Ramos (cell line): Measurements from ENCODE around the gene GDF15.

ENCODE experiments used
- in situ Hi-C: fragments of 300-500 bp; cut with MboI; formaldehyde crosslinking; loops from one replicate; pipeline ENCODE4 v1.14.3; 2022; ENCODE audit warnings: low sequenced_read_pairs; ENCODE audit not compliant: unreplicated experiment

GDF15 gene

DNA sequence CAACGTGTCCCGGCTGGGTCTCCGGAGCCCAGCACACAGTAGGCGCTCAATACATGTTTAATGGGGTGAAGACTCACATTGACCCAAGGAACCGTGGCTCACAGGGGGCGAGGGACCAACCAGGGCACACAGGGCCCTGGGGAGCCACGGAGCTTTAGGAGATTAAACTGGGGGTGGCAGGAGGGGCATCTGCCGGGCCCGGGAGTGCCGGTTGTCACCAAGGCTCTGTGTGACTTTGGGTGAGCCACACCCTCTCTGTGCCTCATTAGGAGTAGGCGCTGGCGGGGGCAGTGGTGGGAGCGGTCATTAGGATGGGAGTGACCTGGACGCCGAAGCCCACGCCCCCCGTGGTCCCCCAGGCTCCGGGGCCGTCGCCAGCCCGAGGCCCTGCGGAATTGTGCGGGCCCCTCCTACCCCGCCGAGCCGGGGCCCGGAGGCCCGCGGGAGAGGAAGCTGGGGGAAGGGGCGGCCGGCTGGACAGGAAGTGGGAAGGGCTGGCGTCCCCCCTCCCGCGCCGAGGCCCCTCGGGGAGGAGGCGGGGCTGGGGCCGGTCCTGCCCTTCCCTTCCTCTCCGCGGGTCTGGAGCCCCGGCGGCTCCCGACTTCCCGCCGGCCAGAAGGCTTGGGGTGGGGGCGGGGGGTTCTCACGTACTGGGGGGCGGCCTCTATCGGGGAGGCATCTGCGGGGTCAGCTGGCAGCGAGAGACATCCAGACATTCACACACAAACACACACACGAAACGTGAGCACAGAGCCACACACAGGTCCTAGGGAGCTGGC lies 31.5 kb downstream of the GDF15 start:
- in situ Hi-C loops: no loop called here

DNA sequence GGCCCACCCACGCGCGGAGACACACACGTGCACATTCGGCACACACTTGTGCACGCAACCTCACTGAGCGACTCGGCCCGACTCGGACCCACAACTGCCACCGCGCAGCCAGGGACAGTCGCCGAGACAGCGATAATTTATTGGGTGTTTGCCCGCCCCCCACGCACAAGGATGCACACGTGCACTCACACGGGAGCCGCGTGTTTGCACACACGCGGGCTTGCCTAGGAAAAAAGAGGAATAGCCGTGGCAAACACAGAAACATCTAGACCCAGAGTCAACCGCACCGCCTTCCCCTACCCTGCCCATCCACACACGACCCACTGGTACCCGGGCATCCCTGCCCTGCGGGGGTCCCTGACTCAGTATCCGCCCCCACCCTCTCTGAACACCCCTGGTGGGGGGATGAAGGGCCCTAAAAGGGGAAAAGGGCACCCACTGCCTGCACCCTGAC lies 32.1 kb downstream of the GDF15 start:
- in situ Hi-C loops: no loop called here

DNA sequence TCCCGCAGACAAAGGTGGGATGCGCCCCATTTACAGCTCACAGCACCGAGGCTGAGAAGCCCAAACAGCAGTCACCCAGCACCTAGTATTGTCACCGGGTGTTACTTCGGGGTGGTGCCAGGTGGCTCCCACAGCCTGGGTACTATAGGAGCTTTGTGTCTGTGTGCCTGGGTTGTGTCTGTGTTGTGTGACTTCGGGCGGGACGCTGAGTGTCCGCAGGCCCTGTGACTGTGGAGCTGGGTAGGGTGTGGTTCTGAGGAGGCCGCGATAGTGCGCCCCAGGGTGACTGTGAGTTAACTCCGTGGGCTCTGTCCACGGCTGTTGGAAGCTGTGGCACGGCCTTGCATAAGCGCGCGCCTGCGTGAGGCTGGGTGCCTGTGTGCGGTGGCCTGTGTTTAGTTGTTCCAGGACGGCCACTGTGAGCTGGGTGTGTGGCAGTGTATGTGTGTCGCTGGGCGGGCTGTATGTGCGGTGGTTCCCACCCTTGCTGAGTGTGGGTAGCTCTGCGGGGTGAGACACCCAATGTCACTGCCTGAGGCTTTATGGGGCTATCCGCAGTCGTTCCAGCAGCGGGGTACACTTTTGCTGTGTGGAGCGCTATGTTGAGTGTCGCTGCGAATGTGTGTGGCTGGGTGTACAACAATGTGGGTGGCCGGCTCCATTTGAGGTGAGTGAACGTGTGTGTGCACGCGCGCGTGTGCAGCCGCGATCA lies 32.7 kb downstream of the GDF15 start:
- in situ Hi-C loops: no loop called here

DNA sequence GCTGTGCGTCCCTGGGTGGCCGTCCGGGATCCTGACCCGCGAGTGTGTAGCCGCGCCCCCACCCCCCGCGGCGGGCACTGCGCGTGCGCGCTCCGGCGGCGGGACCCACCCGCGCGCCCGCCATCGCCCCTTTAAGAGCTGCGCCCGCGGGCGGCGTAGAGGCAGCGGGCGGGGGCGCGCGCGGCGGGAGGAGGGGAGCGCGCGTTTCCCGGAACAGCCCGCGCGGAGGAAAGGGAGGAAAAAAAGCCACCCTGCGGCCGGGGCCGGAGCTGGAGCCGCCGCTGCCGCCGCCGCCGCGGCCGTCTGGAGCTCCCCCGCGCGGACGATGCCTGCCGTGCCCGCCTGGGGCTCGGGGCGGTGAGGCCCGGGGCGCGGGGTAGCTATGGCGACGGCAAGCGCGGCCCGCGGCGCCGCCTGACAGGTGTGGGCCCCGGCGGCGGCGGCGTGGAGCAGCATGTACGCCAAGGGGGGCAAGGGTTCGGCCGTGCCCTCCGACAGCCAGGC lies 33.3 kb downstream of the GDF15 start, which contains the start of gene SSBP4:
Gene SSBP4 (plus strand): TSS at position 204 of the 504 bp plus-strand sequence. CDS start 251 bp downstream, at position 455.
- in situ Hi-C loops: no loop called here

DNA sequence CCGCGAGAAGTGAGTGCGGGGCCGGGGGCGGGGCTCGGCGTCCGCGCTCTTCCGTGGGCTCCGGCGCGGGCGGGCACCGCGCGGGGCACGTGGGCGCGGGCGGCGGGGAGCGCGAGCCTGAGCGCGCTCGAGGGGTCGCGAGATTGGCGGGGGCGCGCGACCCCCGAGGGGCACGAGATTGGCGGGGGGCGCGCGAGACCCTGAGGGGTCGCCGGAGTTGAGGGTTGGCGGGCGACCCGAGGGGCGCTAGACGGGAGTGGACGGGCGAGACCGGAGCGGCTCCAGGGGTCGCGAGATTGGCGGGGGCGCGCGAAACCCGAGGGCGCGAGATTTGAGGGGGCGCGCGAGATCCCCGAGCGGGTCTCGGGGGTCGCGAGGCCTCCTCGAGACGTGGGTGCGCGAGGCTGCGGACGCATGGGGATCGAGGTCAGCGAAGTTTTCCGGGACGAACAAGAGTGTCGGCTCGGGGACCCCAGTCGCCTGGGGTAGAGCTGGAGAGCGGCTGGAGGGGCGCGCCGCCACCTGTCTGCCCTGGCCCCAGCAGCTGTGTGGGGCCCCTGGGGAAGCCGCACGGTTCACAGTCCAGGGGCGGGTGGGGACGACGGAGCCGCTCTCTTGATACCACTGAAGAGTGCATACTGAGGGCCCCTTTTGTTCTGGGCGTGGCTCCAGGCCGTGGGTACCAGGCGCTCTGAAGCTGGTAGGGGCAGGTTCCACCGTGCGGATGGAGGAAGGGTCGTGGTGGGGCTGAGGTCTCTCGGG lies 33.9 kb downstream of the GDF15 start:
- in situ Hi-C loops: no loop called here

DNA sequence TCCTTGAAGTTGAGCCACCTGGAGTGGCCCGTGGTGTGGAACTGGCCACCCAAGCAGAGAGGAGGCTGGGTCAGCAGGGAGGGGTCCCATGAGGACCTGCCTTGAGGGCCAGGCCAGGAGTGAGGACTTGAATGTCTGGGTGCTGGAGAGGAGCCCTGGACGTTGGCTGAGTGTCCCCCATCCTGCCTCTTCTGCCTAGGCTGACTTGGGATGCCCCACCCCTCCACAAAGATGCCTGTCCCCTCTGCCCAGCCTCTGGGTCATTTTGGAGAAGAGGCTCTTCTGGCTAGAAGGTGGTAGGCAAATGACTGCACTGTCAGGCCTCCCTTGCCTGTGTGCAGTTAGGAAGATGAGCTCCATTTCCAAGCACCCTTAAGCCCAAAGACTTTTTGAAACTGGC lies 35.0 kb downstream of the GDF15 start:
- in situ Hi-C loops: no loop called here

DNA sequence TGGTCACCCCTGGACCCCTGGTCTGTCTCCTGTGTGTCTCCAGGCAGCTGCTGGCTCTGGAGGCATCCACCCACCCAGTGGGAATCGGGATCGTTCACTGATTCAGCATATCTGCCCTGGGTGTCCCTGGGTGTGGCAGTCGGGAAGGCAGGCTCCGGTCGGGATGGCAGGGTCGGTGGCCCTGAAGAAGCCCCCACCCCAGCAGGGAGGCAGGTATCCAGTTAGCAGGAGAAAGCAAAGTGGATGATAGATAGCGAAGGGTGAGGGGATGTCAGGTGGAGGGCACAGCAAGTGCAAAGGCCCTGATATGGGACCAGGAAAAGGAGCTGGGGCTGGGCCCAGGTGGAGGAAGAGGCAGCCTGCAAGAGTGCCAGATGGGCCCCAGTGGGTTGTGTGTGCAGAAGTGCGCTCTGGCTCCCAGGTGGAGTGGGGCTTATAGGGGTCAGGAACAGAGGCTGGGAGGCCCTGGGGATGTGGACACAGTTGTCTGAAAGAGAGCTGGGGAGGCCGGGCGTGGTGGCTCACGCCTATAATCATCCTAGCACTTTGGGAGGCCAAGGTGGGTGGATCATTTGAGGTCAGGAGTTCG lies 35.5 kb downstream of the GDF15 start:
- in situ Hi-C loops: no loop called here

DNA sequence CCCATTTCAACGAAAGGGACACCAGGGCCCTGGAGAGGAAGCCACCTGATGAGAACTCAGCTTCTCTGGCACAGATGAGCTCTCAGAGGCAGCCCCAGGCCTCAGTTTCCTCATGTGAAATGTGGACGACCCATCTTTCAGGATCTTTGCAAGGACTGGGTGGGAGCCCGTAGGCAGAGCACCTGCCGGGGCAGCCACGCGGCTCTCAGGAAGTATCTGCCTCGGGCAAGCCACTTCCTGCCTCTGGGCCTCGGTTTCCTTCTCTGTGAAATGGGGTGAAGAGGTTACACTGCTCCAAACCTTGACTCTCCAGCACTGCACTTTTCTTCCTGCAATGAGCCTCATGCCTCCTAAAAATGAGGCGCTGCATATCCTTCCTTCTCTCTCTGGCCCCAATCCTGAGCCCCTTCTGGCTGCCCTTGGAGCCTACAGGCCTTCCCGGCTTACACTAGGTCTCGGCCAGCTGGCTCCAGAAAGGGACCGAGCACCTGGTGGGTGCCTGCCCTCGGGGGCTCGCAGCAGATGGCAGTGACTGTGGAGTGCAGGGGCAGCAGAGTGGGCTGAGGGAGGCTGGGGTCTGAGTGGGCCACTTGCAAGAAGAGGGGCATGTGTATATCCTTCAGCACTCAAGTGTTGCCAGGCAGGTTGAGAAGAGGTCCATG lies 36.7 kb downstream of the GDF15 start:
- in situ Hi-C loops: no loop called here

DNA sequence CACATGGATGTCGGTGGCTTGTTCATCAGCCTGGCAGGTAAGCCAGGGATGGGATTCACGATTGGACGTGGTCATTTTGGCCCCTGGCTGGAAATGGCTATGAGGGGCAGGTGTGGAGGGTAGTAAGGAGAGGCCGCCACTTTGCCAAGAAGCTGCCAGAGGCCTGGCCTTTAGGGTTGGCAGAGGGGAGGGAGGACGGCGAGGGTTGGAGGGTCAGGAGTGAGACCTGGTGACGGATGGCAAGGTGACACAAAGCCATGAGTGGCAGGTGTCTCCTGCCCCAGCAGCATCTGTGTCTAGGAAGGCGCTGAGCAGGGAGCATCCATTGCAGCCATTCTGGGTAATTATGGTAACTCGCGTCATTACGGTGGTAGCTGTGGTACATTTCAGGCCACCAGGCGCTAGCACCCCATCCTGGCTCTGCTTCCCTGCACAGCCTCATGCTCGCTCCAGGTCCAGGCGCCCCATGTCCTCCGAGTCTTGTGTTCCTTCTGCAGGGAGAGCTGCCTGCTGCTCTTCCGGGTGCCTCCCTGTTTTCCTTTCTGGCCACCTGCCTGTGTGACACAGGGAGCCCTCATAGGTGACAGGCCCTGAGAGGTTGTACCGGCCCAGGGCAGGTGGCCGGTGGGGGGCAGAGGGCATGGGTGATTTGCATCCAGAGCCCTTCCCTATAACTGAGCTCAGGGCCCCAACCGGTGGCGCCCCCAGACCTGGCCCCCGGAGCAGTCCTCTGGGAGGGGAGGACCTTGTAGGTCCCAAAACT lies 37.5 kb downstream of the GDF15 start:
- in situ Hi-C loops: no loop called here

DNA sequence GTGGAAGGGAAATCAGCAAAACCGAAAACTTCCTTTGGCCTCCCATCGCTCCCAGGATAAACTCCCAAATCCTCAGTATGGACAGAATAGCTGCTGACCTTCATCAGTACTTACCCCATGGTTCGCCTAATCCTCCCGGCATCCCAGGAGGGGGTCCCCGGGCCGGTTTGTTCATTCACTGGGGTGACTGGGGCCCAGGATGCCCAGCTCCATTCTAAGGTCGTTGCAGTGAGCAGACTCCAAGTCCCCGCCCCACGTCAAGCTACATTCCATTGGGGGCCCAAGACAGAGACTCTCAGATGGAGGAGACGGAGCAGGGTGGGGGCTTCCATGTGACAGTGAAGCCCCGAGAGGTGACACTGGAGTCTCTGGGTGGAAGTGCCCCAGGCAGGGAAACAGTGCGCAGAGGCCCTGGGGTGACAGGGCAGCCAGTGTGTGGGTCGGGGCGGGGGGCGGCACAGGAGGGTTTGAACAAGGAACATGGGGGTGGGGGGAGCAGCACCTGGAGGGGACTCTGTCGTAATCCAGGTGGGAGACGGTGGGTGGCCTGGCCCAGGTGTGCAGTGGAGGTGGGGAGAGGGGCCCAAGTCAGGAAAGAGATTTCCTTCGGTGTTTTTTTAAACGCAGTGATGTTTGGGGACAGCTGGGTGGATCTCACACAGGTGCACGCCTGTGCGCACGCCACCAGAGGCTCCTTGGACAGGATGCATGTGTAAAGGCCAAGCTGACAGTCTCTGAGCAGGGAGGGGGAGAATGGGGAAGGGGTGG lies 38.3 kb downstream of the GDF15 start:
- in situ Hi-C loops: no loop called here

DNA sequence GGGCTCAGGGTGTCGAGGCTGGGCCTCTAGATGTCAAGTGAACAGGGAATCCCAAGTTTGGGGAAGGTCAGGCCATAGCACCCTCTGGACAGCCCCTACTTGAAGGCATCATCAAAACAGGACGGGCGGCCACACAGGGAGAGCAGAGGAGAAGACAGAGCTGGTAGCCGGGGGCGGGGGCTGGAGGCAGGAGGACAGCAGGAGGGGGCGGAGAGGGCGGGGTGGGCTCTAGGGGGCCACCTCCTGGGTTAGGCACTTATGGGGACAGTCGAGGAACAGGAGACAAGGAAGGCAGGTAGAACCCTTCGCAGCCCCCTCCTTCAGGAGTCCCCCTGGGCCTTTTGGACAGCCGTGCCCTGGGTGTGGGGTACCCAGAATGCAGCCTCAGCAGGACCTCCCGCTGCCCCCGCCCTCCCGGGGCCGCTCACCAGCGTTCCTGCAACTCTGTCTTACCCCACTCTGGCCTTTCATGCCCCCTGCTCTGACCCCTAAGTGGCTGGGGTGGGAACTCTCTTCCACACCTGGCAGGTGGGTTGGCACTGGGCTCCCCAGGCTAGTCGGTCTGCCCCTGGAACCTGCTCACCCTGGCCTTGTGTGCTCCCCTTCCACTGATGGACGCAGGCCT lies 39.0 kb downstream of the GDF15 start:
- in situ Hi-C loops: no loop called here

DNA sequence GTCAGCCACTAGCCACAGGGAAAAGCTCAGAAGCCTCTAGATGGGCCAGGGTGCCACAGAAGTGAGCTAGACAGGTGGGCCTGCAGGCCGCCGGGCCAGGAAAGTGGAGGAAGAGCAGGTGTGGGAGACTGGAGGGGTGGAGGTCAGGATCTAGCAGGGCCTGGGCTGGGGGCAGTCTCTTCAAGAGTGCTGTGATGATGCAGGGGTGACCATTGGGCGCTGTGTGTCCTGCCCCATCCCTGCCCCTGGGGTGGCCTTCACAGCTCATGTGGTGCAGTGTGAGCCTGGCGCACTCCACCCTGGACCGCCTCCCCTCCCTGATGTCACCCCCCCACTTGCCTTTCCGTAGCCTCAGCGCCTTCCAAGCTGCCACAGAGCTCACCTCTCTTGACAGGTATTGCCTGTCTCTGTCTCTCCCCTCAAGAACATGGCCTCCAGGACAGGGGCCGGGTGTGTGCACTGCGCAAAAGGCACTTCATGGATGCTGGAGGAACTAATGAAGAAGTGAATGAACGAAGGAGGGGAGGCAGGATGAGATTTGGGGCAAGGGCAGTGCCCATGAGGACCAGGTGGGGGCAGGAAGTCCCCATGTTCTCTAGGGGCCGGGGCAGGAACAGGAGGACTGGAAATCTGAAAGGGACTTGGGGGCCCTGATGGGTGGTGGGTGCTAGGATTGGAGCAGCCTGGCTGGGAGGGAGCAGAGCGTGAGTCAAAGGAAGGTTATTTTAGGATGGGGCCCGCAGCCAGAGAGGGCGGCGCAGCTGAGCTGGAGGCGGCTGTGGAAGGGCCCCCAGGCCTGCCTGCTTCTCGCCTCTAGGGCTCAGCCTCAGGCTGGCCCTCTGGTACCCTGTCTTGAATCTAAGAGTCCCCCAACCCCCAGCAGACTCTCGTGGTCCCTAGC lies 39.8 kb downstream of the GDF15 start:
- in situ Hi-C loops: no loop called here

DNA sequence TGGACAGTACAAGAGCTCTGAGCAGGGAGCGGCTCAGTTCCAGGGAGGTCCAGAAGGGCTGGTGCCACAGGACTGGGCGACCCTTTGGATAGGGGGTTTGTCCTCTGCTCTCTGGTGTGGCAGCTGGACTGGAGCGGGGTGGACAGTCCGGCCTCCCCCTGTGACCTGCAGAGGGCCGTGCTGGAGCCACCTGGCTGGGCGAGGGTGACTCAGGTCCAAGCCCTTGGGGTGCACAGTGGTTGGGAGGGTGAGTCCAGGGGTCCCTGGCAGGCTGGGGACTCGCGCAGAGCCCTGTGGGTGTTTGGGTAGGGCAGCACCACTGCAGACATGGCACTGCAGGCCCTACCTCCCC lies 40.4 kb downstream of the GDF15 start:
- in situ Hi-C loops: no loop called here

DNA sequence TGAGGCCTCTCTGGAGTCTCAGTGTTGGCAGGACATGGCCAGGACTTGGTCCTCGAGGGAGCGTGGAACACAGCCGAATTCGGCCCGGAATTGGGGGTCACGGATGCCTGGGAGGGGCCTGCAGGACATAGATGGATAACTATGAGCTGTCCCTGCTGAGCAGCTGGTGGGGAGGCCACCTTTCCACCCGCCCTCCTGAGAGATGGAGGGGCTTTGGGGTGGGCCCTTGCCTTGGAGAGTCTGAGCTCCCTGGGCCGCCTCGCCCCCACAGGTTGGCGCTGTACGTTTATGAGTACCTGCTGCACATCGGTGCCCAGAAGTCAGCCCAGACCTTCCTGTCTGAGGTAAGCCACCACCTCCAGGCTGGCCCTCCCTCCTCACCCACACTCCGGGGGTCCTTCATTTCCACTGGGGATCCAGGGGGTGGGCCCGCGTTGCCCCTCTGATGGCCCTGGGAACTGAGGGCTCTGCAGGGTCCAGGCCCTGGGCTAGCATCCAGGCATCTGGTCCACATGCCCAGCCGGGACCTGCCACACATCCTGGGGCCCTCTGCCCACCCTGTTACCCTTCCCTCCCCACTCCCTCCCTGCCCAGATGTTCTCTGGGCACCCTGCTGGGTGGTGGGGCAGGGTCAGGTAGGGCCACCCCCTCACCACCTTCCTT lies 41.3 kb downstream of the GDF15 start:
- in situ Hi-C loops: no loop called here

DNA sequence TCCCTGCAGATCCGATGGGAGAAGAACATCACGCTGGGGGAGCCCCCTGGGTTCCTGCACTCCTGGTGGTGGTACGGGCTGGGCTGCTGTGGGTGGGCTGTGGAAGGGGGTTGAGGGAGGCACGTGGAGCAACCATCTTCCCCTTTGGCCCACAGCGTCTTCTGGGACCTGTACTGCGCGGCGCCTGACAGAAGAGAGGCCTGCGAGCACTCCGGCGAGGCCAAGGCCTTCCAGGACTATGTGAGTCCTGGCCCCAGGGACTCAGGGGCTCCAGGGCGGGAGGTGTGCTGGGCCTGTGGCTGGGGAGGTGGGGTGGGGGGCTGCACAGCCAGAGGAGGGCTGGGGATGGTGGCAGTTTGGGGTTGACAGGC lies 41.8 kb downstream of the GDF15 start:
- in situ Hi-C loops: no loop called here

DNA sequence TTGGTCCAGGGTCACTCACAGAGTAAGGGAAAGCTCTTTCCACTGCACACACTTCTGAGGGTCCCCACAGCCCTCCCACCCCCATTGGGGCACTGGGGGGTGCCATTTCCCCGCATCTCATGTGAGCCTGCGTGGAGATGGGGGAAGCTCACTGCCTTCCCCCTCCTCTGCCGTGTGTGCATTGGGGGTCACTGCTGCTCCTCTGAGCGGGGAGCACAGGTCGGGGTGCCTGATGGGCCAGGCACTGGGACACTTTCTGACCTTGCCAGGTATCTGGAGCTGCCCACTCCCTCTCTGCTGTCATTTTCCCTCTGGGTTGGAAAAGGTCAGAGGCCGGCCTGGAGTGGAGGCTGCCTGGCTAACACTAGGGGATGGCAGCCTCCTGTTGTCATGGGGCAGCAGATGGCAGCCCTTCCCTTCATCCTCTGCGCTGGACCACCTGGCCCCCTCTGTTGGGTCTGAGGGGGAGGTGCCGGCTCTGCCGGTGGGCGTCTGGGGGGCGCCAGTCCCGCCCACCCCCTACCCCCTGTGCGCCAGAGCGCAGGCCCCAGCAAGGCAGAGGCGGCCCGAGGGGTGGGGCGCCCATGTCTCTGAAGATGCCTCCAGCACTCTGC lies 42.3 kb downstream of the GDF15 start:
- in situ Hi-C loops: no loop called here
